HG03060 (cell line): ENCODE data around the gene ZNF407.

Experiments used
- ATAC-seq: cut with Tn5 transposase; IDR thresholded peaks from one replicate; pipeline ENCODE4 v1.9.1; 2021; ENCODE audit warnings: low read depth, moderate number of reproducible peaks; ENCODE audit not compliant: unreplicated experiment

Gene ZNF407

GRCh38 chr18:75035928-75036327, 438.3 kb downstream of the ZNF407 start:
- ATAC-seq = no peak

GRCh38 chr18:75036917-75037688, 439.4 kb downstream of the ZNF407 start:
- no peak for ATAC-seq

GRCh38 chr18:75037689-75037955, 440.0 kb downstream of the ZNF407 start:
- ATAC-seq = no peak

- ATAC-seq = no peak
These were observed 443.9 kb downstream of the ZNF407 start for GRCh38 chr18:75041586-75041985.

- no peak for ATAC-seq
These were observed 445.8 kb downstream of the ZNF407 start for GRCh38 chr18:75043478-75043877.

GRCh38 chr18:75044296-75044695, 446.6 kb downstream of the ZNF407 start:
- ATAC-seq = no peak

- ATAC-seq = no peak
These were observed 447.1 kb downstream of the ZNF407 start for GRCh38 chr18:75044791-75045190.

- ATAC-seq = no peak
These were observed 447.6 kb downstream of the ZNF407 start for GRCh38 chr18:75045272-75045671.

GRCh38 chr18:75047240-75047961, 449.7 kb downstream of the ZNF407 start:
- ATAC-seq = no peak

- no peak for ATAC-seq
These were observed 451.2 kb downstream of the ZNF407 start for GRCh38 chr18:75048776-75049454.

GRCh38 chr18:75049455-75049789, 451.8 kb downstream of the ZNF407 start:
- no peak for ATAC-seq

- no peak for ATAC-seq
These were observed 454.1 kb downstream of the ZNF407 start for GRCh38 chr18:75051757-75052156.

GRCh38 chr18:75052475-75052874, 454.8 kb downstream of the ZNF407 start:
- ATAC-seq = no peak

- no peak for ATAC-seq
These were observed 455.5 kb downstream of the ZNF407 start for GRCh38 chr18:75053028-75053629.

- no peak for ATAC-seq
These were observed 456.4 kb downstream of the ZNF407 start for GRCh38 chr18:75054046-75054445.

GRCh38 chr18:75054611-75055010, 456.9 kb downstream of the ZNF407 start:
- ATAC-seq = no peak

- ATAC-seq = no peak
These were observed 459.7 kb downstream of the ZNF407 start for GRCh38 chr18:75057169-75057960.

- ATAC-seq = no peak
These were observed 462.5 kb downstream of the ZNF407 start for GRCh38 chr18:75060185-75060584.

- ATAC-seq = no peak
These were observed 464.7 kb downstream of the ZNF407 start for GRCh38 chr18:75062297-75062886.

- no peak for ATAC-seq
These were observed 465.5 kb downstream of the ZNF407 start for GRCh38 chr18:75063196-75063595.
